HepG2 (cell line): Measurements from ENCODE around the gene SOCS1. TPM values are rescaled to one million over a fixed set of nuclear protein-coding genes. Genes with fewer than 3 reads are reported as not detected.

ENCODE experiments used
- ATAC-seq: fragments of 200-7000 bp; cut with Tn5 transposase; 3 replicates; pipeline ENCODE4 v1.9.1; 2020; ENCODE audit warnings: mild to moderate bottlenecking, moderate library complexity
- BruUV-seq: library from RNA; stranded (reverse); fragments of 400-500 nt; replicated peaks from 2 replicates; lab custom pipeline; 2021; lab: Mats Ljungman, UMichigan
- CTCF ChIA-PET: fragments of 300-600 bp; formaldehyde crosslinking; extraction: SDS; loops from one replicate; lab custom pipeline; 2021; ENCODE audit warnings: low total read pairs, inconsistent platforms, low intra/inter-chr PET ratio; lab: Yijun Ruan, JAX
- POLR2A ChIA-PET: fragments of 350-600 bp; sonication (Branson Sonifier 250); formaldehyde crosslinking; loops from one replicate; lab custom pipeline; 2020; ENCODE audit warnings: antibody characterized with exemption, inconsistent platforms; lab: Yijun Ruan, JAX
- DNase-seq: peaks from one replicate; pipeline ENCODE4 v3.0.0-alpha.2; 2015; ENCODE audit warnings: low spot score
- FAIRE-seq: peaks from 3 replicates; lab custom pipeline; 2011; peaks lifted over from hg19 to GRCh38; lab: Jason Lieb, UNC
- H2AFZ ChIP-seq: one replicate; pipeline ENCODE4 v1.6.1; 2011; ENCODE audit warnings: low read length, inconsistent platforms
- H3K27ac ChIP-seq: fragments of 300-600 bp; 3 replicates; pipeline ENCODE4 v1.8.0; 2011; ENCODE audit warnings: mixed run types, mild to moderate bottlenecking, mixed read lengths, low read length, inconsistent platforms; ENCODE audit not compliant: insufficient read depth; ENCODE audit errors: extremely low read length
- H3K27me3 ChIP-seq, 2 experiments: fragments of 200-600 bp in 1 of 2; 2 replicates in 1 of 2; 3 replicates in 1 of 2; pipeline versions ENCODE4 v1.6.0 to v1.8.0; 2011; ENCODE audit warnings: low read length in 2 of 2, mild to moderate bottlenecking in 2 of 2, moderate library complexity in 2 of 2, inconsistent platforms in 1 of 2; ENCODE audit not compliant: insufficient read depth in 2 of 2, control insufficient read depth in 1 of 2
- H3K36me3 ChIP-seq, 2 experiments: fragments of 200-600 bp in 1 of 2; replicated peaks in 1 of 2; 2 replicates in 1 of 2; 3 replicates in 1 of 2; pipeline versions ENCODE4 v1.5.1 to v1.8.0; 2011; ENCODE audit warnings: low read length in 2 of 2, inconsistent platforms in 1 of 2; ENCODE audit not compliant: insufficient read depth in 2 of 2, control insufficient read depth in 1 of 2
- H3K4me1 ChIP-seq: 2 replicates; pipeline ENCODE4 v1.5.1; 2012; ENCODE audit warnings: low read length, inconsistent platforms; ENCODE audit not compliant: insufficient read depth
- H3K4me2 ChIP-seq: 2 replicates; pipeline ENCODE4 v1.6.0; 2011; ENCODE audit warnings: low read depth, low read length, inconsistent platforms
- H3K4me3 ChIP-seq, 3 experiments: fragments of 200-600 bp in 1 of 3; sonication (generic), shearing (Covaris generic) in 1 of 3; replicated peaks in 1 of 3; 2 replicates each; pipeline ENCODE4 v1.5.1; 2011 to 2016; ENCODE audit warnings: low read length in 3 of 3, inconsistent platforms in 2 of 3, low read depth in 2 of 3, mild to moderate bottlenecking in 2 of 3, control low read depth in 1 of 3, mixed read lengths in 1 of 3; ENCODE audit not compliant: insufficient read depth in 1 of 3
- H3K79me2 ChIP-seq: one replicate; pipeline ENCODE4 v1.6.1; 2011; ENCODE audit warnings: low read length, inconsistent platforms; ENCODE audit not compliant: insufficient read depth
- H3K9ac ChIP-seq: 2 replicates; pipeline ENCODE4 v1.6.0; 2011; ENCODE audit warnings: mild to moderate bottlenecking, low read depth, low read length, inconsistent platforms; ENCODE audit not compliant: insufficient read depth
- H3K9me3 ChIP-seq: 2 replicates; pipeline ENCODE4 v1.5.1; 2012; ENCODE audit warnings: mild to moderate bottlenecking, low read length
- H4K20me1 ChIP-seq: 2 replicates; pipeline ENCODE4 v1.6.0; 2011; ENCODE audit warnings: inconsistent platforms, mild to moderate bottlenecking, low read length, moderate library complexity; ENCODE audit not compliant: insufficient read depth
- BHLHE40 ChIP-seq: IDR thresholded peaks from 2 replicates; pipeline ENCODE4 v1.6.1; 2011; ENCODE audit warnings: low read length, improper control_type of control experiment
- MAFF ChIP-seq: IDR thresholded peaks from 2 replicates; pipeline ENCODE4 v1.6.1; 2011; ENCODE audit warnings: low read depth, low read length, improper control_type of control experiment
- POLR2AphosphoS5 ChIP-seq: IDR thresholded peaks from 2 replicates; pipeline ENCODE4 v1.6.1; 2012; ENCODE audit warnings: low read depth, low read length
- REXO4 ChIP-seq: sonication (generic); formaldehyde crosslinking; IDR thresholded peaks from 2 replicates; pipeline ENCODE4 v1.8.0; 2022; ENCODE audit warnings: missing genetic modification reagents, mild to moderate bottlenecking, borderline replicate concordance
- SOX13 ChIP-seq, 3 experiments: fragments of 450-650 bp in 1 of 3; sonication (generic) in 1 of 3; formaldehyde crosslinking in 1 of 3; IDR thresholded peaks in 2 of 3; conservative IDR thresholded peaks in 1 of 3; 2 replicates each; pipeline versions ENCODE4 v1.5.0 to v1.6.1; 2016 to 2020; ENCODE audit warnings: antibody characterized with exemption in 1 of 3, mild to moderate bottlenecking in 1 of 3, missing compliant biosample characterization in 1 of 3, missing genetic modification reagents in 1 of 3, moderate library complexity in 1 of 3
- U2AF2 ChIP-seq: fragments of 200-400 bp; formaldehyde crosslinking; IDR thresholded peaks from 2 replicates; pipeline ENCODE4 v1.6.1; 2017; ENCODE audit warnings: low read depth, mild to moderate bottlenecking, low read length
- UBTF ChIP-seq: sonication (generic); formaldehyde crosslinking; IDR thresholded peaks from 2 replicates; pipeline ENCODE4 v1.4.0; 2020; ENCODE audit warnings: mild to moderate bottlenecking, missing genetic modification reagents
- ZC3H13 ChIP-seq: sonication (generic); formaldehyde crosslinking; IDR thresholded peaks from 2 replicates; pipeline ENCODE4 v1.8.1; 2023; ENCODE audit warnings: mild to moderate bottlenecking, missing genetic modification reagents, moderate library complexity
- ZNF224 ChIP-seq: sonication (generic); formaldehyde crosslinking; IDR thresholded peaks from 2 replicates; pipeline ENCODE4 v1.5.0; 2020; ENCODE audit warnings: mild to moderate bottlenecking, missing genetic modification reagents
- ZNF235 ChIP-seq: sonication (generic); formaldehyde crosslinking; IDR thresholded peaks from 2 replicates; pipeline ENCODE4 v1.8.1; 2023; ENCODE audit warnings: mild to moderate bottlenecking, missing genetic modification reagents, borderline replicate concordance
- ZNF333 ChIP-seq: sonication (generic); formaldehyde crosslinking; IDR thresholded peaks from 2 replicates; pipeline ENCODE4 v1.4.0; 2020; ENCODE audit warnings: mild to moderate bottlenecking, missing genetic modification reagents, borderline replicate concordance
- ZNF446 ChIP-seq: sonication (generic); formaldehyde crosslinking; IDR thresholded peaks from 2 replicates; pipeline ENCODE4 v1.5.0; 2020; ENCODE audit warnings: mild to moderate bottlenecking, missing genetic modification reagents
- ZNF557 ChIP-seq: sonication (generic); formaldehyde crosslinking; IDR thresholded peaks from 2 replicates; pipeline ENCODE4 v1.4.0; 2020; ENCODE audit warnings: missing genetic modification reagents
- ZNF572 ChIP-seq: sonication (generic); formaldehyde crosslinking; IDR thresholded peaks from 2 replicates; pipeline ENCODE4 v1.5.1; 2020; ENCODE audit warnings: mild to moderate bottlenecking, missing genetic modification reagents
- ZNF607 ChIP-seq: sonication (generic); formaldehyde crosslinking; IDR thresholded peaks from 2 replicates; pipeline ENCODE4 v1.5.1; 2020; ENCODE audit warnings: missing genetic modification reagents, mild to moderate bottlenecking, borderline replicate concordance
- ZNF883 ChIP-seq: sonication (generic); formaldehyde crosslinking; IDR thresholded peaks from 2 replicates; pipeline ENCODE4 v1.5.1; 2020; ENCODE audit warnings: mild to moderate bottlenecking, missing genetic modification reagents; ENCODE audit errors: not compliant biosample characterization
- ZZZ3 ChIP-seq: sonication (generic); formaldehyde crosslinking; IDR thresholded peaks from 2 replicates; pipeline ENCODE4 v1.4.0; 2020; ENCODE audit warnings: missing genetic modification reagents, mild to moderate bottlenecking, borderline replicate concordance
- WGBS: methylation state at CpG from one replicate; pipeline ENCODE4 v1.1.6; 2017; ENCODE audit warnings: low lambda C conversion rate; 5-methylcytosine and 5-hydroxymethylcytosine counted together
- in situ Hi-C: cut with HindIII; loops from 2 replicates; pipeline ENCODE4 v1.10.0; 2017; ENCODE audit warnings: low pct_unique_long_range_greater_than_20kb; ENCODE audit not compliant: extremely low pct_ligation_motif_present
- intact Hi-C: fragments of 100-400 bp; cut with micrococcal nuclease; formaldehyde crosslinking; loops from one replicate; pipeline ENCODE4 v1.10.0; 2022; ENCODE audit not compliant: unreplicated experiment
- polyA plus RNA-seq, 8 experiments: library from polyadenylated mRNA; depleted of rRNA in 3 of 8; stranded (reverse) in 7 of 8; unstranded in 1 of 8; fragments of >200 nt; fragmentation: Illumina TruSeq in 4 of 8; extraction: Trizol in 4 of 8; gene quantifications; 2 replicates each; pipeline versions ENCODE4 v1.2.1 to v1.2.3, GENCODE V29; 2011 to 2016; ENCODE audit warnings: low read depth in 4 of 8, missing spikeins in 1 of 8, mixed read lengths in 1 of 8; ENCODE audit not compliant: insufficient read depth in 1 of 8
- total RNA-seq, 5 experiments: library from RNA; depleted of rRNA; stranded (reverse); fragments of >200 nt; fragmentation: Illumina TruSeq; extraction: Trizol; gene quantifications; 2 replicates each; pipeline ENCODE4 v1.2.3, GENCODE V29; 2016; ENCODE audit warnings: low read depth in 1 of 5
- TF ChIP-seq, protein P1 (sequence below): sonication (generic); formaldehyde crosslinking; IDR thresholded peaks from 2 replicates; pipeline ENCODE4 v1.4.0; 2020; ENCODE audit warnings: missing genetic modification reagents

The SOCS1 gene
- total and polyA plus RNA-seq, 2 of the 13 experiments (the other 11 are each of a cell fraction or from before 2014, with no cell fraction given) = 5.3 to 6.3 TPM

DNA sequence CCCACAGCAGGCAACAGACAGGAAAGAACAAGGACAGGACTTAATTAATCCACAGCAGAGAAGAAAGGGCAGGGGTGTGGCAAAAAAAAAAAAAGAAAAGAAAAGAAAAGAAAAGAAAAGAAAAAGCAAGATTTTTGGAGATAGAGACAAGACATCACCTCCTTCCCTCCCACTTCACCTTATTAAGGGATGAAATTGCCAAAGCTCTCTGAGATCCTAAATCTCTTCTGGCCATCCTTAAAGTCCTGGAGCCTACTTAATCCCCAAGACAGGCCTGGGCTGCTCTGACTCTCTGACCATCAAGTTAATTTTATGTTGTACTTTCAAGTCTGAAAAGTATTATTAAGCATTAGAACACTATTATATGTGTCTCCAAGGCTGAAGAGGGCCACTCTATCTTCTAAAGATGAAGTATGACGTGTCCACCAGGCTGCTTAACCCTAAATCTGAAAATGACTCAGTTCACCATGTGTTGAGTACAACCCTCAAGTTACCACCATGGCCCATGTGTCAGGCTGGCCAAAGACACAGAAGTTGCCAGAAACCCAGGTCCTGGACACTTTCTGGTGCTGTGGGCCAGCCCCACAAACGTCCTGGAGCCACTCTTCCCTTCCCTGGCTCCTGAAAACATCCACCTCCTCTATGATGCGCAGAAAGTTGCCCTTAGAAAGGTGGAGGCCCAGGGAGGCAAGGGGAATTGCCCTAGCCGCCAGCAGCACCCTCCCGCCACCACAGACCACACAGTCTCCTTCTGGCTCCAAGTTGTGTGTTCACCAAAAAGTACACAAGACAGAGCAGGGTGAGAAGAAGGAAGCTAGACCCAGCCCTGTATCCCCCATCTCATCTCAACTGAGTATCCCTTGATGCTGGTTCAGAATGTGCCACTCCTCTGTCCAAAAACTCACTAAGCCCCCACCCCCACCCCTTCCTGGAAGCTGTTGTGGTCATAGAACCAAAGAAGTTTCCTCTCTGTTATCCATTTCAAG, 2.7 kb downstream of the SOCS1 start:
- POLR2A ChIA-PET = interaction anchor here (0.7 to 9.0 kb wide), 17 partner anchors 9 to 309 kb away, joined by 3 to 351 read pairs (median 9); partner anchors contain the start of genes CLEC16A, PRM1, PRM2 and PRM3
- in situ Hi-C loops = no loop called here
- DNase-seq (no peak), ATAC-seq (no peak), FAIRE-seq (peak; percentile 4)
- Histone ChIP-seq H3K36me3 (peaks cover 2 to 8% of the 10 kb centered on the region in 2 experiments; a peak in 4 of 5 replicates), H4K20me1 (peaks cover 47% of the 10 kb centered on the region), H3K9me3 (no peaks in the 10 kb centered on the region), H2AFZ (no peak overlapping the region), H3K4me3 (peak overlapping the region; percentile 60 to 95 (median 87)), H3K27ac (no peak overlapping the region), H3K4me2 (peak overlapping the region; percentile 85), H3K4me1 (peaks cover 74% of the 10 kb centered on the region), H3K79me2 (peaks cover 28% of the 10 kb centered on the region), H3K9ac (0 out of 2 replicates have a peak overlapping the region, but pooled peaks have one; percentile 11), H3K27me3 (no peaks in the 10 kb centered on the region; a peak in 1 of 5 replicates)
- CTCF ChIA-PET = interaction anchor here (5.2 kb wide), 1 partner anchor 103 kb away, joined by 38 read pairs; no protein-coding TSS in a partner anchor
- WGBS = 88% methylated on average over 5 of the region's 5 CpGs
- intact Hi-C loops = loop anchor here (1.0 kb wide), 1 partner anchor 282 kb away; no protein-coding TSS in a partner anchor
- BruUV-seq = no TSS peak
- no peak for TF ChIP-seq U2AF2
- TF ChIP-seq ZNF572 (CRISPR knock-in tag) = peak; percentile 86; the same call in 1 of the 2 replicates
- TF ChIP-seq ZC3H13 (CRISPR knock-in tag) = peak; percentile 94
- TF ChIP-seq ZNF883 (CRISPR knock-in tag) = peak; percentile 52
- TF ChIP-seq MAFF = no peak
- 0 out of 2 replicates have a peak, but pooled peaks have one; percentile 24 for TF ChIP-seq ZNF333 (CRISPR knock-in tag)
- peak; percentile 53; the same call in 1 of the 2 replicates for TF ChIP-seq REXO4
- TF ChIP-seq BHLHE40 = no peak
- TF ChIP-seq ZNF557 = no peak
- TF ChIP-seq UBTF = peak; percentile 39; the same call in 1 of the 2 replicates
- TF ChIP-seq ZNF235 = no peak
- no peak for TF ChIP-seq ZNF446 (CRISPR knock-in tag)
- no peak for TF ChIP-seq SOX13 (IDR thresholded peaks at IDR 0.05)
- no peak for TF ChIP-seq SOX13 (CRISPR knock-in tag; conservative IDR thresholded peaks at IDR 0.05 in 1 of 2, IDR thresholded peaks at IDR 0.05 in 1 of 2)
- peak; percentile 30; the same call in 1 of the 2 replicates for TF ChIP-seq ZNF607 (CRISPR knock-in tag)
- no peak for TF ChIP-seq ZNF224
- peak; percentile 51; the same call in 1 of the 2 replicates for TF ChIP-seq POLR2AphosphoS5
- TF ChIP-seq, protein P1, sequence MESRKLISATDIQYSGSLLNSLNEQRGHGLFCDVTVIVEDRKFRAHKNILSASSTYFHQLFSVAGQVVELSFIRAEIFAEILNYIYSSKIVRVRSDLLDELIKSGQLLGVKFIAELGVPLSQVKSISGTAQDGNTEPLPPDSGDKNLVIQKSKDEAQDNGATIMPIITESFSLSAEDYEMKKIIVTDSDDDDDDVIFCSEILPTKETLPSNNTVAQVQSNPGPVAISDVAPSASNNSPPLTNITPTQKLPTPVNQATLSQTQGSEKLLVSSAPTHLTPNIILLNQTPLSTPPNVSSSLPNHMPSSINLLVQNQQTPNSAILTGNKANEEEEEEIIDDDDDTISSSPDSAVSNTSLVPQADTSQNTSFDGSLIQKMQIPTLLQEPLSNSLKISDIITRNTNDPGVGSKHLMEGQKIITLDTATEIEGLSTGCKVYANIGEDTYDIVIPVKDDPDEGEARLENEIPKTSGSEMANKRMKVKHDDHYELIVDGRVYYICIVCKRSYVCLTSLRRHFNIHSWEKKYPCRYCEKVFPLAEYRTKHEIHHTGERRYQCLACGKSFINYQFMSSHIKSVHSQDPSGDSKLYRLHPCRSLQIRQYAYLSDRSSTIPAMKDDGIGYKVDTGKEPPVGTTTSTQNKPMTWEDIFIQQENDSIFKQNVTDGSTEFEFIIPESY (CRISPR knock-in tag) = peak; percentile 99
- no peak for TF ChIP-seq ZZZ3
